ENCODE measurements around the gene TCERG1L.

Gene TCERG1L

DNA sequence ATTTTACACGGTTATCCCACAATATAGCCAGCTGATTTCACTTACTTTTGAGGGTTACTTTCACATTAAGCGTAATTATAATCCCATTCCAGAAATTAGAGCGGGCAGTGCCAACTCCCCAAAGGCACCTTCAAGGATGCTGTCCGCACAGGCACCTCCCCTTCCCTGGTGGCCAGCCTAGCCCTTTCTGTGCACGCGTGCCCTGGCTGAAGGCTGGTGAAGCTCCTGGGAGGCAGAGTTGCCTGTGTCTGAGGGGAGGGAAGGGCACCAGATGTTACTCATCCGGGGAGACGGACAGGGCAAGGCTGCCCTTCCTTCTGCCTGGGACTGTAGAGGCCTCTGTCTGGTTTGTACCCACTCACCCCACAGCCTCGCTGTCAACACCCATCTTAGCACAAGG is 198.4 kb downstream of the TCERG1L start:
- TF ChIP-seq, protein P1, sequence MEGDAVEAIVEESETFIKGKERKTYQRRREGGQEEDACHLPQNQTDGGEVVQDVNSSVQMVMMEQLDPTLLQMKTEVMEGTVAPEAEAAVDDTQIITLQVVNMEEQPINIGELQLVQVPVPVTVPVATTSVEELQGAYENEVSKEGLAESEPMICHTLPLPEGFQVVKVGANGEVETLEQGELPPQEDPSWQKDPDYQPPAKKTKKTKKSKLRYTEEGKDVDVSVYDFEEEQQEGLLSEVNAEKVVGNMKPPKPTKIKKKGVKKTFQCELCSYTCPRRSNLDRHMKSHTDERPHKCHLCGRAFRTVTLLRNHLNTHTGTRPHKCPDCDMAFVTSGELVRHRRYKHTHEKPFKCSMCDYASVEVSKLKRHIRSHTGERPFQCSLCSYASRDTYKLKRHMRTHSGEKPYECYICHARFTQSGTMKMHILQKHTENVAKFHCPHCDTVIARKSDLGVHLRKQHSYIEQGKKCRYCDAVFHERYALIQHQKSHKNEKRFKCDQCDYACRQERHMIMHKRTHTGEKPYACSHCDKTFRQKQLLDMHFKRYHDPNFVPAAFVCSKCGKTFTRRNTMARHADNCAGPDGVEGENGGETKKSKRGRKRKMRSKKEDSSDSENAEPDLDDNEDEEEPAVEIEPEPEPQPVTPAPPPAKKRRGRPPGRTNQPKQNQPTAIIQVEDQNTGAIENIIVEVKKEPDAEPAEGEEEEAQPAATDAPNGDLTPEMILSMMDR (IDR thresholded peaks at IDR 0.05) = no peak

GRCh38 chr10:131112691-131113090 is 198.8 kb downstream of the TCERG1L start:
- TF ChIP-seq, protein P1 (IDR thresholded peaks at IDR 0.05) = no peak

DNA sequence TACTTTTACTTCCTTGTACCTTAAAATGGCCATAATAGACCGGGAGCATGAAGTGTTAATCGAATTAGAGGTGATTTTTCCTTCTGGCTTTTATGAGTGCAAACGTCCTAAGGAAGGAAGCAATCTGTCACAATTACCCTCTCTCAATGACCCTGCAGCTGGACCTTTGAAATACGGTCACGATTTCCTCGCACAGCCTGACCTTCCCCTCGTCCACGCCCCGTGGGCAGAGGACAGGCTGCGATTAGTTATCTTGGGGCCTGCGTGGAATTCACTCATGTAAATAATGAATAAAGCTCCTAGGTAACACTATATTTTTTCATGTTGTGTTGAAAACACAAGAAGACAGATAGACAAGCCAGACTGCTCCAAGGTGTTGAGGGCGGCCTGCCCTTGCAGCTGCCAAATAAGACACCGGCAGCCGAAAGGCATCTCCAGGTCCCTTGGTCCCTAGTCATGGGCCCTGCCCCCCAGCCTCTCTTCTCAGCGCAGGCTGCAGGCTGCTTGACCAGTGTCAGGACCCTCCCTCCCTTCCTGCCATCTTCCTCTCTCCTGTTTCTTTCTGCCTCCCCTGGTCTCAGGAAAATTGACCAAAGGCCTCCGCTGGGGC is 199.9 kb downstream of the TCERG1L start:
- TF ChIP-seq, protein P1 (IDR thresholded peaks at IDR 0.05) = no peak

DNA sequence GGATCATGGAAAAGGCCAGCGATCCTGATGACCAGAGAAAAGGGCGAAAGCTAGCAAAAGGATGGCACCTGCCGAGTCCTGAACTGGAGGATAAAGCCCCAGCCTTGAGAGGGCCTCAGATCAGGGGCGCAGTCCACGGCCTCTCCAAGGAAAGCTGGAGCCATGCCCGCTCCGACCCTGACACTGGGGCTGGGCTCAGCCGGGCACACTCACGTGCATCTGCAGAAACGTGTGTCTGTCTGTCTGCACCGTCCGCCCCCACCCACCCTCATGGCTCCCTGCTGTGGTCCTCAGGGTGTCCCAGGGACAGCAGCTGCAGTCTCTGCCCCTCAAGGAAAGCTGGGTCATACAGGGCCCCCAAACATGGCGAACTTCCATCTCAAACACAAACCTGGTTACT is 200.5 kb downstream of the TCERG1L start:
- TF ChIP-seq, protein P1 (IDR thresholded peaks at IDR 0.05) = no peak

- TF ChIP-seq, protein P1 (IDR thresholded peaks at IDR 0.05) = no peak
These were observed 201.2 kb downstream of the TCERG1L start for GRCh38 chr10:131110241-131110783.

DNA sequence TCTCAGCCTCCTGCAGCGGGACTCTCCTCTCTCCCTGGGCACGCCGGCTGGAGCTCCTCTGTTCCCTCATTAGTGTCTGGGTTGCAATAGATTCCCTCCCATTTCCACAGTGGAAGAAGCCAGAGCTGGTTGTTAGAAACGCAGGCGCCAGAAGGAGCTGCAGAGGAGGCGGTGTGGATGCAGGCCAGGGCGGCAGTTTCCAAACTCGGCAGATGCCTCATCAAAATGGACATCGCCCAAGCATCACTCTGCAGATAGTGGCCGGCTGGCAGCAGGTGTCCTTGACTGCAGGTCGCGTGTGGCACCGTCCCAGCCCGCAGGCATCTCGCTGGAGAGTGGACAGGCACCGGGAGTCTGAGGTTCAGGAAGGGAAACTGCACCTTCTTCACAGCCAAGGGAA is 201.8 kb downstream of the TCERG1L start:
- TF ChIP-seq, protein P1 (IDR thresholded peaks at IDR 0.05) = no peak

DNA sequence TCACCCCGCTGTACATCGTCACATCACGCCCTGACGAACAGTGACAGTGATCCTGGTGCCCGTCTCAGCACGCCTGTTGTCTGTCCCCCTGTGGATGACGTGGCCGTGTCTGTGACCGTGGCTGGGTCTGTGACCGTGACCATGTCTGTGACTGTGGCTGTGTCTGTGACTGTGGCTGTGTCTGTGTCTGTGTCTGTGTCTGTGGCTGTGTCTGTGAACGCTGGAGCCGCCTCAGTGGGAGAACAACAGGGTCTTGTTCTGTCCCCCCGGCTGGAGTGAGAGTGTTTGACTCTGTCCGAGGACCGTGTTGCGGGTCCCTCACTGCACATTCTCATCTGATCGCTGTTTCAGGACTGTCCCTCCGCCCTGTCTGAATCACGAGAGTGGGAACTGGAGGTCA is 202.2 kb downstream of the TCERG1L start:
- TF ChIP-seq, protein P1 (IDR thresholded peaks at IDR 0.05) = no peak

DNA sequence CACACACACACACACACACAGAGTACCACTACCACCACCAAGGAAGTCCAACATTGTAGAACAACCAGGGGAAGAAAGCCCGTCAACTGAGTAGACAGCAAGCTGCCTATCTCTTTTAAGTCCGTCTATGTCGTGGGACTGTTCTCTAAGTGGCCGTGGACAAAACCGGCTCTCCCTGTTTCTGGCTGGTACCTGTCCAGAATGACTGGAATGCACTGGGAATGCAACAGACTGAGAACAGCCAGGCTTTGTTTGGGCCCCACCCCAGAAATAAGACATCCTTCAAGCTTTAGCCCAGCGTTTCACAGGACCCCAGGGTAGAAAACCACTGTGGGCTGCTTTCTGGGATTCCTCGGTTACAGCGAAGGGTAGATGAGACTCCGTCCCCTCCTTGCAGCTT is 203.6 kb downstream of the TCERG1L start:
- TF ChIP-seq, protein P1 (IDR thresholded peaks at IDR 0.05) = no peak

All from LNCAP (cell line).